ENCODE measurements around the gene ROGDI.

ROGDI gene

DNA sequence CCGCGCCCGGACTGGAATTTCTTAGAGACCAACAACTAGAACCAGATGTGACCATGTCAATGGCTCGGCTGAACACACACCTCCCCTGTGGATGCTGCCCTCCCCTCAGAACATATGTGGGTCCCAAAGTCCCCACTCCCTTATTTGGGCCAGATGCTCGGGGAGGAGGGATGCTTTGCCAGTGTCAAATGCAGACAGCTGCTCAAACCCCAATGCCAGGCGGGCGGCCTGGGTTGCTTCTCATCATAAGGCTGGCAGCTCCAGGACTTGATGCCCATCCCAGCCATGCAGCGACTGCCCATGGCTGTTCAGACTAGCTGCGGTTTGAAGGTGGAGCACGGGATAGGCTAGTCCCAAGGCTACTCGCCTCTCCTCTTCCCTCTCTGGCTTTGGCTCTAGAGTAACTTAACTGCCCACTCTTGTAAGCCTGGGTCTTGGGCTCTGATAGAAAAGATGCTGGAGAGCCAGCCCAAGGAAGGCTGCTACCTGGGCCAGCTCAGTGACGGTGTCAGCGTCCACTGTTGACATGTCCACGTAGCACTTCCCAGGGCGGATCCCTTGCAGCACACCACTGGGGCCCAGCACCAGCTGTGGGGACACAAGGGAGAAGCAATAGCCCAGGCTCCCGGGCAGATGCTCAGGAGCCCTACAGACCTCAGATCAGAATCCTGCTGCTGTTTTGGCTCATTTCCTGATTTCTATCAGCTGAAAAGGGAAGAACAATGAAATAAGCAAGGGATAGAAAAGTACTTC lies 11.0 kb upstream of the ROGDI start:
- no peak for DNase-seq

DNA sequence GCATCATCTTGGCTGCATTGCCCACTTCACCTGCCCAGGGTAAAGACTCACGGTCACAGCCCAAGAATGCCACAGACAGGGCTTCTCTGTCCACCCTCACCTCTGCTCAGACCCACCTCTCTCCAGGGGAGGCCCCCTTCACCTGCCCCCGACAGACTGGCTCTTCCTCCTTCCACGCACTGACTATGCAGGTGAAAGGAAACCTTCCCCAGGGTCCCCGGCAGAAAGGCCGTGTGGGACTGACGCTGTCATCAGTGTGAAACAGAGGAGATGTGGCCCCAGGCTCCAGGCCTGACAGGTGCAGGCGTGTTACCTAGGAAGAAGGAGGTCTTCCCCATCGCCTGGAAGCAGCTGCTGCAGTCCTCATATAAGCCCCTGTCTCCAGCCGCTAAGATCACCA lies 9.3 kb upstream of the ROGDI start:
- DNase-seq: no peak

DNA sequence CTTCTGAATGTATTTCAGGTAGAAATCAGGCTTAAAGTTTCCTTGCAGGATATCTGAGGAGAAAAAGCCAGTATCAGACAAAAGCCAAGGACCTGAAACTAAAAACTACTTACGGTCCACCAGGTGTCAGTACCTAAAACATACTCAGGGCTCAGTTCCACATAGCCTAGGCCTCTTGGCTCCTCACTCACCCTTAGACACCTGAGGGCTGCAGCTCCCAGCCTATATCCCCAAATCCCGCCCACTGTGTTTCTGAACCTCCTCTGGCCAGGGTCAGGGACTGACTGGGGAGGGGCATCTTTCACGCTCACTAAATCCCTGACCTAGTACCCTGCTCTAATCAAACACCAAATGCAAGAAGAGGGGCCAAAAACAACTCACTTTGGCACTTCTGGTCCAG lies 8.8 kb upstream of the ROGDI start:
- no peak for DNase-seq

DNA sequence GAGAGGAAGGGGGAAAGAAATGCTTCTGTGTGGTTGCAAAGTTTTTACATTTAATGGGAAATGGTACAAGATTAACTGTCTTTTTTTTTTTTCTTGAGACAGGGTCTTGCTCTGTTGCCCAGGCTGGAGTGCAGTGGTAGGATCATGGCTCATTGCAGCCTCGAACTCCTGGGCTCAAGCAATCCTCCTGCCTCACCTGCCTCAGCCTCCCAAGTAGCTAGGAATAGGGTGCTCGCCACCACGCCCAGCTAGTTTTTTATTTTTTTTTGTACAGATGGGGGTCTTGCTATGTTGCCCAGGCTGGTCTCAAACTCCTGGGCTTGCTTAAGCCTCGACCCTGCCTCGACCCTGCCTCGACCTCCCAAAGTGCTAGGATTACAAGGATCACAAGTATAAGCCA lies 3.8 kb upstream of the ROGDI start:
- no peak for DNase-seq

DNA sequence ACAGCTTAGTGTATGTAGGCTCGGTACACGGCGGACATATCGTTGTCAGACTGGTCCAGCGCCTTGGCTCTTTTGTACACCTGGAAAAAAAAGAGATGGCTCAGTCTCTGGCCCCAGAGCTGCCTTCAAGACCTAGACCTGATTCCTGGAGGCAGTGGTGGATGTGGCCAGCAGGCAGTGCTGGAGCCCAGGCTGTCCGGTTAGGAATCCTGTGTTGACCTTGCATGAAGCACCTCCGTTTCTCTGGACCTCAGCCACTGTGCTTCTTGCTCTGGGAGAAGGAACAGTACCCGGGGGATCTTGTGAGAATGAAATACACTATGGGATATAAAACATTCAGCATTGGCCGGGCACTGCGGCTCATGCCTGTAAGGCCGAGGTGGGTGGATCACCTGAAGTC lies 2.8 kb upstream of the ROGDI start:
- DNase-seq: no peak

DNA sequence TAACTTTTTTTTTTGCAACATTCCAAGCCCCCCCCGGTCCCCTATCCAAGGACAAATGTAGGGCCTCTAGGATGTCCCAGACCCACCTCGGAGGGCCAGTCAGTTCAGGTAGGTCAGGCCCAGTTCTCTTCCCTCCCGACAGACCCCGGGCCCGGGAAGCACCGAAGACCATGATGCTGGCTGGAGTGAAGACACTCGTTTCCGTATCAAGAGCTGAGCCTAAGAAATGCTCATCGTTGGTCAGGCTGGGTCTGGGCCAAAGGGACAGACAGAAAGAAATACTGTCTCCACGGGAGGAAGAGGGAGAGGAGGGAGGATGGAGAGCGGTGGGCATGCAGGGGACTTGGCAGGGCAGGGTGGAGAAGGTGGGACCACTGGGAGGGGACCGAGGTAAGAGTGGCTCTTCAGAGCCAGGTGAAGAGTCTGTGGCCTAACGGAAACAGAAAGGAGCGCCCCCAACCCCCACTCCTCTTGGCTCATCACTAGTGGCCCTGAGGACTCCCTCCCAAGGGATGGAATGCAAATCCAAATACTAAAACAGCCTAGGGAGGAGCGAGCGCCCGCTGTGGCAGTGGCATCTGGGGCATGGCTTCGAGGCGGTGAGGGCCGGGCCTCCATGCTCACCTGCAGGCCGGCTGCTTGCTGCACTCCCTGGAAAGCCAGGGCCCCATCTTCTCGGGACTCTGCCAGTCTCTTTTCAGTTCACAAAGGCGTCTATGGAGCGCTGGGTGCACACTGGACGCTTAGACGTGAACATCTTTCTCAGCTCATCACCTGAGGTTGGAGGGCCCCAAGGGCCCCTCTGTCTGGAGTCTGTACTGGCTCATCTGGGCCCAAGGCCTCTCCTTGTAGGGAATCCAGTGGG lies 1.7 kb upstream of the ROGDI start:
- peak; percentile 31 to 62 for DNase-seq

DNA sequence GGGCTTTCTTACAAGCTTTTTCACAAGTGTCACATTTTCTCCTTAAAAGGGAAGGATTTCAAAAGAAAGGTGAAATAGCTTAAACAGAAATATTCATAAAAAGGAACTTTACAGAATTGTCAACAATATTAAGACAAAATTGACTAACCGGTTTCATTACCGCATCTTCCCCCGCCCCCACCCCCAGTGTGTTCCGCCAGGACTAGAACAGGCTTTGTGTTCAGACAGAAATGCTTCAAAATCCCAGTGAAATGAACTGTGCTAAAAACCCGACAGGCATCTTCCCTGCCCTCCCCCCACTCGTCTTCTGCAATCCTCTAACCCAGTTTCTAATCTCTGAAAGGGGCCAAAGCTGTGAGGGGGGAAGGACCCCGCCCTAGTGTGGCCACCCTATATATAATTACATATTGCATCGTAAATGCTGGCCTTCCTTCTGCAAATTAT lies 990 bp upstream of the ROGDI start:
- DNase-seq: no peak

DNA sequence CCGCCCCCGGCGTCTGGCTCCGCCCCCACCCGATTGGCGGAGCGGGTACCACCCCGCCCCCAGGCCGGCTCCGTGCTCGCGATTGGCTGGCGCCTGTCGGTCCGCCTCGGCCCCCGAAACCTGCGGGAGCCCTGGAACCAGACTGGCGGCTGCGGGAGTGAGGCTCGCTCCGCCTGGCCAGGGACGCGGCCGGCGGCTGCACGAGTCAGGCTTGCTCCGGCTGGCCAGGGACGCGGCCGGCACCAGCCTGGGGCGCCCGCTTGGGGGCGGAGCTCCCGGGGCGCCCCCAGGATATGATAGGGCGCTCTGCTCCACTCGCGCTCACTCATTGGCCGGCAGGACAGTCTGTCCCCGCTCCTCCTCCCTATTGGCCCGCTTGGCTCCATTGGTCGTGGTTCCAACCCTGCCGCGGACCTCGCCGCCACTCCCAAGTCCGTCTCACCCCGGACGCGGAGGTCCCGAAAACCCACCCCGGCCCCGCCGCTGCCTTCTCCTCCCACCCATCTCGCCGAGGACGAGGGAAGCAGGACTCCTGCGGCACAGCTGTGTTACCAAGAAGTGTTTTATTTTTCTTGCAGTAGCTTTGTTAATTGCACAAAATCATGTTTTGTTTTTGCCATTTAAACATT lies 340 bp upstream of the ROGDI start:
- DNase-seq: peak; percentile 75 to 94

DNA sequence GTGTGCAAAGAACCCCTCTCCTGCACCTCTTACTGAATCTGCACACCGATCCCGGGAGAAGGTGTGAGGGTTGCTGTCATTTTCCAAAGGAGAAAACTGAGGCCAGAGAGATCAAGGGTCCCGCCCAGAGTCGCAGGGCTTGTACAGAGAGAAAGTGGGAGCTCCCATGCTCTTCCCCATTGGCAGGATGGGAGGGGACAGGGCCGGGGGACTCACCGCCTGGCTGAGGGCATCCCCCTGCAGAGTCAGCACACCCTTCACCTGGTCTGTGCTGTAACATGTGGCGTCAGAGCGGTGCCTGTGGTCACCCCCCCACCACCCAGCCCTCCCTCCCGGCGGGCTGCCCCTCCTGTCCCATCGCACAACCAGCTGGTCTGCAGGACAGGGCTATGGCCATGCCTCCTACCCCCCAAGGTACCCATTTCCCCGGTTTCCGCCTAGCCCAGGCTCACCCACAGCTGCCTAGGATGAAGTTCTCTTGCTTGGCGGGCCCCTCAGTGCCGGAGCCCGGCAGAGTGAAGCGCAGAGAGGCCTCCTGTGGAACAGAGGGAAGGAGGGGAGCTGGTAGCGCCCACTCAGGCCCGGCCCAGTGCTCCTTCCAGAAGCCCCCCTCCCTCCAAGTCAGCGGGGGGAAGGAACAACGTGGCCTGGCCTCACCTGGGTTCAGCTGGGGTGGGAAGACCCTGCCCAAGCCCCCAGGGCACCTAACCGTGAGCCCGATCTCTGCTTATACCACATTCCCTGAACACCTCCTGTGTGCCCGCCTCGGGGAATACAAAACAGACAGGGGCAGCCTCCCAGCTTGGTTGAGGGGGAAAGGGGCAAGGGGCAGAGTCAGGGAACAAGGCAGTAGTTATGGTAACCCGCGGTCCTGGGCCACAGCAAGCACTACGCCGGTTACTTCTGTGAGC lies 1.1 kb downstream of the ROGDI start:
- peak in 1 of 2 experiments; percentile 13 for DNase-seq

DNA sequence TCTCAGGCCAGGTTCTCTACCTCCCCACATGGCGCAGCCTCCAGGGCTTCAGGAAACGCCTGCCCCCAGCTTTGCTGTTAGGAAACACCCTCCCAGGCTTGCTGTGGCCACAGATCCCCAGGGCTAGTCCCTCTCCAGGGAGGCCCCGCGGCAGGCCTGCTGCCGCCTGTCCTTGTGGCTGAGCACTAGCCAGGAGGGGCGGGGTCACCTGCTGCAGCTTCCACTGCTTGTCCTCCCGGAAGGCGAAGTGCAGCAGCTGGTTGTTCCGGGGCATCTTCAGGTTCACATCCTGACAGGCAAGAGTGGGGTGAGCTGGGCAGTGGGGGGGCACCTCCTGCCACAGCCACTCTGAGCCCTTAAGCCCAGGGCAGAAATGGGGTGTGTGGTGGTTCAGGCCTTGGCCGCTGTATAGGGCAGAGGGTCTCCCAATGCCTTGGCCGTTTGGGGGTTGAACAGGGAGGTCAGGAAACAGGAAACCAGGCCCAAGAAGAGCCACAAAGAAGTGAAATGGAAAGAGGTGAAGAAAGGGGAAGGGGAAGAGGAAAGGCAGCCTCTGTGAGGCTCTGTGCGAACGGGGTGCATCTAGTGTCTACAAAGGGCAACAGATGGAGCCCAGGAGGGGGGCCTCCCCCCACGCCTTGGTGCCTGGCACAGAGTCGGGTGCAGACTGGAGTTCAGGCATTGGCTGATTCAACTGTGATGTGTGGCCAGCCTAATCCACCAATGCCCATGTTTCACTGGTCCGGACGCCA lies 2.0 kb downstream of the ROGDI start:
- DNase-seq: peak in 1 of 2 experiments; percentile 54

DNA sequence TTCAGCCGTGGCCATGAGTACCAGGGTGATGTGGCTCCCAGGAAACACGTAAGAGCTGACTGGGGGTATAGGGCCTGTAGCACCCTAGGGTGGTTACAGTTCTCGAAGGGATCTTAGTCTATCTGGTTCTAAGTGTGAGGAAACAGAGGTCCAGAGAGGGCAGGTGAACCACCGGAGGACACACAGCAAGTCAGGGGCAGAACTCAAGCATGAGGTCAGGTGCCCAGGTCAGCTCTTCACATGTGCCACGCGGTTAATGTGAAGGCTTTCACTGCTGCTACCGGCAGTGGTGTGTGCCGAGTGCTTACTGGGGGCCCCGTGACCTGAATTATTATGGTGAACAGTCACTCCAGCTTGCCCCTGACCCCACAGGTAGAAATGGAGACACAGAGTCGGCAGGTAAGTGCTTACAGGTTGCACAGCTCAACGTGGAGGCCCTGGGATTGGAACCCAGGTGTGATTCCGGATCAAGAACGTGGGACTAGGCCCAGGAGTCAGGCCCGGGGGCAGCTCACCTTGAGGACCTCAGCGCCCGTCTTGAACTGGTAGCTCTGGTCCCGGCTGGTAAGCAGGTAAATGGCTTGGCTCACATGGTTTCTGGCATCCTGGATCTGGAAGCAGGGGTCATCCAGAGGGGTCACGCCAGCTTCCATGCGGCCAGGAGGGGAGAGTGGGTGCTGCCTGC lies 3.1 kb downstream of the ROGDI start:
- no peak for DNase-seq

DNA sequence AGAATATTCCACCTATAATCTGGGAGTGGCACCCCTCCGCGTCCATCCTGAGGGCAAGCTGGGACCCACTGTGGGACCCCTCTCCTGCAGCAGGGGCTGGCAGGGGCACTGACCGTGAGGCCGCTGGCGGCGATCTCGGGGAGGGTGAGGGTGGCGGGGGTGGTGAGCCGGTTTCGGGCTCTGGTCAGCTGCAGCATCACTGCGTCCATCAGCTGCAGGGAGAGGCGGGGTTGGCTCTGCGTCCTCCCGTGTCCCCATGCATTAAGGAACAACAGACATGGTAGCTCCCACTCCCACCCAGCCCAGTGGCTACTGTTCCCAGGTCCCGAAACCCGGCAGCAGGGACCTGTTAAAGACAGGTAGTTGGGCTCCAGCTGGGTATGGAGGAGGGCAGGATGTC lies 4.0 kb downstream of the ROGDI start:
- DNase-seq: no peak

DNA sequence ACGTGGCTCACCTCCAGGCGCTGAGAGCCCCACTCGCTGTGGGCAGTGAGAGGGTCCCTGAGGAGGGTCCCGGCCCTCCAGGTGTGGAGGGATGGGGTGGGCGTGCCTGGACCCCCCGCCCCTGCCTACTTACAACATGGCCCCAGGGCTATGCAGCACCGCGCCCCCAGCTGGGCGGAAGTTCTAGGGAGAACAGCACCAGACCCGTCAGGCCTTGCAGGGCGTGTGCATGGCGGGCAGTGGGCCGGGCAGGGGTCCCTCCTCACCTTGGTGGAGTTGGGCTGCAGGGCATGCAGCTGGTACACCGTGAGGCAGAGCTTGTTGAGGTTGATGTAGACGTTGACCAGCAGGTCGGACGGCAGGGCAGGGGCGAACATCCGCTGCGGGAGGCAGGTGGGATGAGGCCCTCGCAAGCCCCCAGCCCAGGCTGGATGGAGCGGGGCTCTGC lies 4.6 kb downstream of the ROGDI start:
- no peak for DNase-seq

DNA sequence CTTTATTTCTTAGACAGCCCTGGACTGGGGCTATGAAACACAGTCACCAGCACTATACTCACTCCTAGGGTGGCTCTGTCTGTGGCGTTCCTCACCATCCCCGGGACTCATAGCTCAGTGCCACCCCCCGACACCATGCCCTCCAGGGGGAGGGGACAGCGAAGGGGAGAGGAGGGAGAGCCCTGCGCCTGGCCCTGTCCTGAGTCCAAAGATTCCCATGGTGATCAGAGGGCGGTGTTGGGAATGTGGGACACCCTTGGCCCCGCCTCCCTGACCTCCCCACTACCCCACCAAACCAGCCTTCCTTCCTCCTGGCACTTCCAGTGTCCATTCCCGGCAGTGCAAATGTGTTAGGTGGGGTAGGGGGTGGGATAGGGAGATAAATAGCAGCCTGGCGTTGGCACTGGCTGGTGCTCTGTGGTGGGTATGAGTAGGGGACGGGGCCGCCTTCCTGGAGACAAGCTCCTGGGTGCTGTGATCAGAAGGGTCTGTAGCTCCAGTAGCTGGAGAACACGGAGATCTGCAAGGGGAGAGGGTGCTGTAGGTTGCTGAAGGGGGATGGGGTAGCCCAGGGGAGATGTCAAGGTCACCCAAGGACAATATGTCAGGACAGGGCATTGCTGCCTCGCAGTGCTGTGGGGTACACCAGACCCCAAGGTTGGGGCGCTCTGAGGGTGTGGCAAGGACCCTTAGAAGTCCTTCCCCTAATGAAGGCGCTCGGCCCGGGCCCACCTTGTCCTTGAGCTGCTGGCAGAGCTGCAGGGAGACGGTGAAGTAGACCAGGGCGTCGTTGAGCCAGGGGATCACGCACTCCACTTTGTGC lies 5.2 kb downstream of the ROGDI start:
- DNase-seq: no peak

DNA sequence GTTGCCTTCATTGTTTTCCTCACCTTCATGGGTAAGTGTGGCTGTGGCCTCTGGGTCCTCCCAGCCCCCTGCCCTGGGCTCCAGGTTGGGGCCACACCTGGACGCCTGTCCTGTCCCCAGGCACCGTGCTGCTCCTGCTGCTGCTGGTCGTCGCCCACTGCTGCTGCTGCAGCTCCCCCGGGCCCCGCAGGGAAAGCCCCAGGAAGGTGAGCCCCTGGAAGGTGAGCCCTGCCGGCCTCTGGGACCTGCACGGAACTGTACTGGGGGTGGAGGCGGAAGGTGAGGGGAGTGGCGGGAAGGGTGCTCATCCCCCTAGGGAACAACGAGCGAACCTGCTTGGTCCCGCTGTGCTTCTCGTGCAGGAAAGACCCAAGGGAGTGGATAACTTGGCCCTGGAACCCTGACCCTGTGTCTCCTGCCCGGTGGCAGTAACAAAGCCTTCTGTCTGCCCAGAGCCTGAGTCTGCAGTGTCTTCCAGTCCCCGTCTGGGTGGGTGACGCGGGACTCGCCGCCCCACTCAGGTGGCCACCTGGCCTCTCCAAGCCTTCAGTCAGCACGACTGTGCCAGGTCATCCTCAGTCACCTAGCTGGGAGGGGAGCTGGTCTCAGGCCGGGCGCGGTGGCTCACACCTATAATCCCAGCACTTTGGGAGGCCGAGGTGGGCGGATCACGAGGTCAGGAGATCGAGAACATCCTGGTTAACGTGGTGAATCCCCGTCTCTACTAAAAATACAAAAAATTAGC lies 6.4 kb downstream of the ROGDI start:
- DNase-seq: no peak

DNA sequence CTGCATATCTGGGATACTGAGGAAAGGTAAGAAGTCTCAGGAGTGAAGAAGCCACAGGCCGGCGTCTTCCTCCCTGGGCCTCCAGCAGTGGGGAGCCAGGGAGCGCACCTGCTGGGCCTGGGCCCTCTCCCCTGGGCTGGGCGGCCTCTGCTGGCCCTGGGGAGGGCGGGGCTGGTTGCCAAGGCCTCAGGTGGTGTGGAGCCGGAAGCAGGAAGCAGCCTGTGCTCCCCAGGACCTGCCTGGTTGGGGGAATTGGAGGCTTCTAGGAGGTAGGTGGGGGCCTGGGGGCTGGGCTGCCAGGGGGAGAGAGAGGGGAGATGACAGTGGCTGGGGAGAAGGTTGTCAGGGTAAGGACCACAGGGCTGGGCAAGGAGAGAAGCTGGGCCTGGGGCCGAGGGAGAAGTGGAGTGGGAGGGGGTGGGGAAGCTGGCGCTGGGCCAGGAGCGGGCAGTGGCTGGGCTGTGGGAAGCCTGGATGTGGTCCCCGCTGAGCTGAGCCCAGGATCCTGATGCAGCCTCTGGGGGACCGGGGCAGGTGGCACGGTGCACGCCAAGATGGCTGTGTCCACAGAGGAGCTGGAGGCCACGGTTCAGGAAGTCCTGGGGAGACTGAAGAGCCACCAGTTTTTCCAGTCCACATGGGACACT lies 7.1 kb downstream of the ROGDI start, which contains the start of gene SMIM22:
TSS of gene SMIM22 (plus strand) at position 189 of the 647 bp plus-strand sequence. CDS start at position 555, 366 bp downstream.
- peak; percentile 41 to 70 for DNase-seq

DNA sequence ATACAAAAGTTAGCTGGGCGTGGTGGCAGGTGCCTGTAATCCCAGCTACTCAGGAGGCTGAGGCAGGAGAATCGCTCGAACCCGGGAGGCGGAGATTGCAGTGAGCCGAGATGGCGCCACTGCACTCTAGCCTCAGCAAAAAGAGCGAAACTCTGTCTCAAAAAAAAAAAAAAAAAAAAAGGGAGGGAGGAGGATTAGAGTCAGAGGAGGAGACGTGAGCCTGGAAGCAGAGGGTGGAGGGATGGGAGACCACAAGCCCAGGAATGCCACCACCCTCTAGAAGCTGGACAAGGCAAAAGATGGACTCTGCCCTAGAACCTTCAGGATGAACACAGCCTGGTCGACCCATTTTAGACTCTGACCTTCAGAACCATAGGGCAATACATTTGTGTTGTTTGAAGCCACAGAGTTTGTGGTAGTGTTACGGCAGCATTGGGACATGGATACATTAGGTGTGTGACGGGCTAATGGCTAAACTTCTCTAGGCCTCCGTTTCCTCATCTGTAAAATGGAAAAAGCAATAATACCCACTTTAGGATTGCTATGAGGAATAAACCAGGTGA lies 9.4 kb downstream of the ROGDI start:
- no peak for DNase-seq

DNA sequence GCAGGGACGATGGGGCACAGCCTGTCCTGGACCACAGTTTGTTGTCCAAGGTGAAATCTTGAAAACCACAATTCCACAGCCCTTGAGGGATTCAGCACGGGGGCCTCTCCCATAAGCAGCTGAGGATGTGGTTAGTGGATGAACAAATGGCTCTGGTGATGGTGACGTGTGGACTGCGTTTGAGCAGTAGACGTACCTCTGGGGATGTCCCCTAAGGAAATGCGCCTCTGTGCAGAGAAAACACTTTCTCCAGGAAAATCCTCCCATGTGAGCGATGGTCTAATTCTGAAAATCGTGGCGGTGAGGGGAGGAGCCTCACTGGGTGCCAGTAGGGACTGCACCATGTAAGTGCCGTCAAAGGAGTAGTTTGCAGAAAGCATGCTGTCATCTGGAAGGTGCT lies 11.6 kb downstream of the ROGDI start:
- no peak for DNase-seq
